Suprapubic skin (tissue), 3 donors: ENCODE data around the gene RACK1.

ENCODE experiments used
- POLR2A ChIP-seq, 2 donors: fragments of 450-650 bp; IDR thresholded peaks; one replicate each; pipeline ENCODE4 v1.6.1; 2017; ENCODE audit warnings: antibody characterized with exemption in 2 of 2, mild to moderate bottlenecking in 2 of 2, moderate library complexity in 2 of 2
- TF ChIP-seq, protein P1 (sequence below), 2 donors: fragments of 200-600 bp in 1 of 2; fragments of 450-650 bp in 1 of 2; sonication (generic) in 1 of 2; IDR thresholded peaks; one replicate each; pipeline ENCODE4 v1.5.1; 2016 to 2019; ENCODE audit warnings: antibody characterized with exemption in 2 of 2, mild to moderate bottlenecking in 1 of 2, moderate library complexity in 1 of 2

DNA sequence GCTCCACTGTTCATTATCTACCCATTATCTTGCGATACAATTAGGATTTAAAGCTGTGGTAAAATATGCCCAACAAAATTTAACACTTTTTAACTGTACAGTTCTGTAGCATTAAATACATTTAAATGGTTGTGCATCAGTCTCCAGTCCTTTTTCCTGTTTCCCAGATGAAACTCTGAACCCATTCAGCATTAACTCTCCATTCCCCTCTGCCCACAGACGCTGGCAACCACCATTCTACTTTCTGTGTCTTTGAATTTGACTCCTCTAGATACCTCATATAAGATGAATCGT is 35.8 kb downstream of the RACK1 start:
- TF ChIP-seq, protein P1, sequence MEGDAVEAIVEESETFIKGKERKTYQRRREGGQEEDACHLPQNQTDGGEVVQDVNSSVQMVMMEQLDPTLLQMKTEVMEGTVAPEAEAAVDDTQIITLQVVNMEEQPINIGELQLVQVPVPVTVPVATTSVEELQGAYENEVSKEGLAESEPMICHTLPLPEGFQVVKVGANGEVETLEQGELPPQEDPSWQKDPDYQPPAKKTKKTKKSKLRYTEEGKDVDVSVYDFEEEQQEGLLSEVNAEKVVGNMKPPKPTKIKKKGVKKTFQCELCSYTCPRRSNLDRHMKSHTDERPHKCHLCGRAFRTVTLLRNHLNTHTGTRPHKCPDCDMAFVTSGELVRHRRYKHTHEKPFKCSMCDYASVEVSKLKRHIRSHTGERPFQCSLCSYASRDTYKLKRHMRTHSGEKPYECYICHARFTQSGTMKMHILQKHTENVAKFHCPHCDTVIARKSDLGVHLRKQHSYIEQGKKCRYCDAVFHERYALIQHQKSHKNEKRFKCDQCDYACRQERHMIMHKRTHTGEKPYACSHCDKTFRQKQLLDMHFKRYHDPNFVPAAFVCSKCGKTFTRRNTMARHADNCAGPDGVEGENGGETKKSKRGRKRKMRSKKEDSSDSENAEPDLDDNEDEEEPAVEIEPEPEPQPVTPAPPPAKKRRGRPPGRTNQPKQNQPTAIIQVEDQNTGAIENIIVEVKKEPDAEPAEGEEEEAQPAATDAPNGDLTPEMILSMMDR (IDR thresholded peaks at IDR 0.05), result no peak
- TF ChIP-seq POLR2A (IDR thresholded peaks at IDR 0.05), result no peak
